Testis (tissue), 2 donors: ENCODE measurements around the gene PPIG.

Experiments used
- CTCF ChIP-seq, 3 experiments: fragments of 450-650 bp in 2 of 3; fragments of 200-600 bp in 1 of 3; sonication (generic) in 1 of 3; IDR thresholded peaks; one replicate each; pipeline ENCODE4 v1.5.1; 2016 to 2019; ENCODE audit warnings: antibody characterized with exemption in 3 of 3, mild to moderate bottlenecking in 2 of 3, moderate library complexity in 1 of 3
- POLR2A ChIP-seq: fragments of 450-650 bp; IDR thresholded peaks from one replicate; pipeline ENCODE4 v1.6.1; 2017; ENCODE audit warnings: antibody characterized with exemption, mild to moderate bottlenecking, moderate library complexity

GRCh38 chr2:169584005-169584877 is at the start of gene PPIG:
- TF ChIP-seq CTCF (IDR thresholded peaks at IDR 0.05) (peak in 1 of 3 experiments; percentile 4), POLR2A (no peak)
